Cerebellar cortex (tissue), 1 donor: ENCODE data around the gene PARP8.
"Not testable (repeated sequence)": the region's sequence is repeated elsewhere in the genome, so short reads cannot be mapped to it uniquely, and the experiment has no call there.

Source experiments
- DNase-seq: peaks from one replicate; pipeline ENCODE4 v3.0.0-alpha.2; 2015; ENCODE audit warnings: low spot score

Gene PARP8

DNA sequence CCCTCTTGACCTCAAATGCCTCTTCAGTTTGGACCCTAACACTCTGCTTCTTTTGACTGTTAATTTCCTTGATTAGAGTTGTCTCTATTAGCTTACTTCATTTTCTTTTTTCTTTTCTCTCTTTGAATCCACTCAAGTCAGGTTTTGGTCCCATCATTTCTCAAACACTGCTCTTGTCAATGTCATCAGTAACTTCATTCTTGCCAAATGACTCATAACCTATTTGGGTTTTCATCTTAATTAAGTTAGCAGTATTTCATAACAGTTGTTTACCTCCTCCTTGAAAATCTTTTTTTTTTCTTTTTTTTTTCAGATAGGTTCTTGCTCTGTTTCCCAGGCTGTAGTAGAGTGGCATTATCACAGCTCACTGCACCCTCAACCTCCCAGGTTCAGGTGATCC is 119.6 kb downstream of the PARP8 start:
- no peak for DNase-seq

- no peak for DNase-seq
Measured at GRCh38 chr5:50791813-50792212, 125.4 kb downstream of the PARP8 start.

GRCh38 chr5:50792843-50793242 is 126.4 kb downstream of the PARP8 start:
- no peak for DNase-seq

DNA sequence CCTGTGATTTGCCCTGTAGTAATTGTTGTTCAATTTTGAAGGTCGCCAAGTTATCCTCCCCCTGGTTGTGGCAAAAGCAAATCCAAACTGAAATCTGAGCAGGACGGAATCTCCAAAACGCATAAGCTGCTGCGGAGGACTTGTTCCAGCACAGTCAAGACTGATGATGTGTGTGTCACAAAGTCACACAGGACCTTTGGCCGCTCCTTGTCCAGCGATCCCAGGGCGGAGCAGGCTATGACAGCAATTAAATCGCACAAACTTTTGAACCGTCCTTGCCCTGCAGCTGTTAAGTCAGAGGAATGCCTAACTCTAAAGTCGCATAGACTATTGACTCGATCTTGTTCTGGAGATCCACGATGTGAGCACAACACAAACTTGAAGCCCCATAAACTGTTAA is 128.4 kb downstream of the PARP8 start:
- no peak for DNase-seq

- DNase-seq: no peak
Measured at GRCh38 chr5:50798002-50798401, 131.6 kb downstream of the PARP8 start.

GRCh38 chr5:50799596-50799995 is 133.2 kb downstream of the PARP8 start:
- DNase-seq: no peak

- no peak for DNase-seq
Measured at GRCh38 chr5:50800410-50800809, 134.0 kb downstream of the PARP8 start.

- no peak for DNase-seq
Measured at GRCh38 chr5:50807661-50808060, 141.2 kb downstream of the PARP8 start.

DNA sequence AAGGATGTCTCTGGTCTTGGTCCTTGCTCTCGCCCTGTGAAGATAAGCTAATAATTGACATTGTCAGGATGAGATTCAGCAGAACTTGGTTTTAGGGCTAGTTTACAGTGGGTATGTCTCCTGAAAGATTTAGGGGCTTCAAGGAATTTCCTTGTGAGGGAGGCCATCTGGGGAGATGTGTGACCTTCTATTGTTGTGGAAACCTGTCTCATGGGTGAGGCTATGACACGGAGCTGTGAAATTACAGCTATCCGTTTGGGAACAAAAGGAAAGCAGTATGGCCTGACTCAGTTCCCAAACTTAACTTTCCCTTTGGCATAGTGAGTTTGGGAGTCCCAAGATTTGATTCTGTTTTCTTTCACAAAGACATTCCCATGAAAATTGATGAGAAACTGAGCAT is 142.0 kb downstream of the PARP8 start:
- DNase-seq: no peak

DNA sequence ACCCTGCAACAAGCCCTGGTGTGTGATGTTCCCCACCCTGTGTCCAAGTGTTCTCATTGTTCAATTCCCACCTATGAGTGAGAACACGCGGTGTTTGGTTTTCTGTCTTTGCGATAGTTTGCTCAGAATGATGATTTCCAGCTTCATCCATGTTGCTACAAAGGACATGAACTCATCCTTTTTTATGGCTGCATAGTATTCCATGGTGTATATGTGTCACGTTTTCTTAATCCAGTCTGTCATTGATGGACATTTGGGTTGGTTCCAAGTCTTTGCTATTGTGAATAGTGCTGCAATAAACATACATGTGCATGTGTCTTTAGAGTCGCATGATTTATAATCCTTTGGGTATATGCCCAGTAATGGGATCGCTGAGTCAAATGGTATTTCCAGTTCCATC is 145.3 kb downstream of the PARP8 start:
- DNase-seq: not testable (repeated sequence)

GRCh38 chr5:50813691-50814090 is 147.3 kb downstream of the PARP8 start:
- DNase-seq: no peak

- no peak for DNase-seq
Measured at GRCh38 chr5:50814556-50814955, 148.1 kb downstream of the PARP8 start.

GRCh38 chr5:50822046-50822445 is 155.6 kb downstream of the PARP8 start:
- DNase-seq: no peak

GRCh38 chr5:50822761-50823160 is 156.3 kb downstream of the PARP8 start:
- DNase-seq: no peak

- DNase-seq: no peak
Measured at GRCh38 chr5:50823568-50823967, 157.1 kb downstream of the PARP8 start.

DNA sequence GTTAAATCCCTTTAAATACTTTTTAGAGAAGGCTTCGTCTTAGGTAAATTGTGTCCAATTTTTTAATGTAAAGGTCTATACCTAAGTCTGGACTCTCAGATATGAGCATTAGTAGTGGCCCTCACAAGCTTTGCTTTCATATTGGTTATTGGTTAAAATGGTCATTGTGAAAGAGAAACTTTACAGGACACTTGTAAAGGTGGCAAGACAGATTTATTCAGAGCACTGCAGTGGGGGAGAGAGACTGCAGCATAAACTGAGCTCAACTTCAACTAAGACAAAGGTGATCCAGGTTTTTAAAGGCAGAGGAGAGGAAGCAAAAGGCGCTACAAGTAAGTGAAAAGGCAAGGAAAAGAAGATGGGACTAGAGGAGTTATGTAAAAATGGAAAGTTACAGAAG is 157.7 kb downstream of the PARP8 start:
- DNase-seq: no peak

DNA sequence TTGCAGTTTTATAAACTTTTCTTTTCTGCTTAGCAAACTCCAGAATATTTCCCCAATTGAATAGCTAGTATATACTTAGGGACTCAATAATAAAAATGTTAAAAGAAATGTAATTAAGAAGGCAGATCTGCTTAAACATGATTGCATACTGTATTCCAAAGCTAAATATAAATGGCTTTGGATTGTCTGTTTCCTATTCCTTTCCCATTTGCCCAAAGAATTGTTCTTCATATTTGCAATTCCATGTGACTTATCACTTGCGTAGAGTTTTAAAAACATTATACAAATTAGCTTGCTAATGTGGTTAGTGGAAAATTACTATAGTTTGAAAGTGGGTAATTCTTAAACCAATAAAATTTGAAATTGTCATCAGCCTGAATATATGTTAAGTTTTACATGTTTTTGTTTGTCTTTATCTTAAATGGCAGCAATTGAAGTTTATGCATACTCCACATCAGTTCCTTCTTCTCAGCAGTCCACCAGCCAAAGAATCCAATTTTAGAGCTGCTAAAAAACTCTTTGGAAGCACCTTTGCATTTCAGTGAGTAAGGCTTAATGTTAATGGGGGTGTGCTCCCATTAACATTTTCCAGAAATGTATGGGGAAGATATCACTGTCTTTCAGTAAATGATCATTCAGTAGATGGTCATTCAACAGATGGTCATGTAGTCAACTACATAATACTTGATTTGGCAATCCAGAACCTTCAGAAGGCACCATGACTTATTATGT is 161.2 kb downstream of the PARP8 start:
- DNase-seq: no peak

DNA sequence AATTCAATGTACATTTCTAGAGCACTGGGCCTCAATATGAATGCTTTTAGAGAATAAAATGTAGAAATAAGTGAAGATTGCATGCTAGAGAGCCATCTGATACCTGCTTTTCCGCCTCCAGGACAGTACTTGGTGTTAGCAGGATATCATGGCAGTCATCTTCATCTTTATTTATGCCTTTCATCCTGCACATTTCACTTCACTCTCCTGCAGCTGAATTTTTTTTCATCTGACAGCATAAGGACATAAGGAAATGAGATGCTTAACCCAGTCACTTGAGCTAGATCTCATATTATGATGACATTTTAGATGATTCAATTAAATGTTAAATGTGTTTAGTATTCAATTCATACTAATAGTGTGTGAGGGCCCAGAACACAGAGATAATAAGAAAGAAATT is 162.6 kb downstream of the PARP8 start:
- no peak for DNase-seq

- no peak for DNase-seq
Measured at GRCh38 chr5:50832657-50833284, 166.3 kb downstream of the PARP8 start.

GRCh38 chr5:50836356-50836755 is 169.9 kb downstream of the PARP8 start:
- DNase-seq: no peak

- DNase-seq: no peak
Measured at GRCh38 chr5:50839472-50839871, 173.0 kb downstream of the PARP8 start.

DNA sequence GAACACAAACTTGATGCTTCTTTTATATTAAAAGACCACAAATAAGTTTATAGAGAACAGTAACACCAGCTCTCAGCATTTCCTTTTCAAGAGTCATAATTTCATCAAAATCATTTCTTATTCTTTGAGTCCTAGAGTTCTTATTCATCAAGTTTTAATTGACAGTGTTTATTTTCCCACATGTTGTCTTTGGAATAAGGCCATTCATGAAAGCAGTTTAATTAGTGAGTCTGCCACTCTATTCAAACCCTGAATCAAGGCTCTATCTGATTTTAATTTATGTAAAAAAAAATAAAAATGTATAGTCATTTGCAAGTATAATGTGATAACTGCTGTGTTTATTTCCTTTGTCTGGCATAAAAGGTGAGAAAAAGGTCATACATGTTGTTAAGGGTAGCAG is 176.7 kb downstream of the PARP8 start:
- DNase-seq: no peak

DNA sequence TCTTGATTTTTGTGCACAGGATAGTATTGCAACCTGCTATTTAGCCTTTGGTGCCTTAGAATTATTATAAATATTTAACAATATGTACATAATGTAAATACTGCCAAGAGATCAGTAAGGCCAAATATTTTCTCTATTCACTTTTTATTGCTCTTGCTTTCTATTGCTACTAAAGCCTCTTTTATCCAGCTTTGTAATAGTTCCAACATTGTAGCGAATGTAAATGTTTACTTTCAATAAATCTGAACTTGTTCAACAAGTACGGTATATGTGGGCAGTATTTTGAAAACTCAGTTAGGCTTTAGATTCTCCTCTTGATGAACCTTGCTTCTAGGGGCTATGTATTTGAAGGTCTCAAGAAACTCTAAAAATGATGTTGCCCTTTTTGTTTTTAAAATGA is 179.8 kb downstream of the PARP8 start:
- DNase-seq: no peak

DNA sequence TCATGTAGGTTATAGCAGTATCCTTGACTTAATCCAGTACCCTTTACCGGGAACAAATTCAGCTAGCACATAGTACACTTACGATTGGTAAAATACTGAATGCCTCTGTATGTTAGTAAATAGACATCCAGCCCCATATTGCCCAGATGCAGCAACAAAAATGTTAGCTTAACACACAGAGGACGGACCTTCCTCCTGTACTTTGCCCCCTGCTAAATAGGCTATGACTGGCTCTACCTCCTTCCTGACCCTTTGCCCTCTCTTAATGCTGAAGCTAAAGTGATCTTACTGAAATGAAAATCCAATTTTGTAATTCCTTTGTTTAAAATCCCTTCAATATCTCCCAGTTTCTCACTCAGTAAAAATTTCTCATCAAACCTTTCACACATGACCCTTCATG is 183.1 kb downstream of the PARP8 start:
- DNase-seq: no peak
